HG03060 (cell line): ENCODE data around the gene BRD1.
"Not testable (repeated sequence)": the region's sequence is repeated elsewhere in the genome, so short reads cannot be mapped to it uniquely, and the experiment has no call there.

Experiments used
- ATAC-seq: cut with Tn5 transposase; IDR thresholded peaks from one replicate; pipeline ENCODE4 v1.9.1; 2021; ENCODE audit warnings: low read depth, moderate number of reproducible peaks; ENCODE audit not compliant: unreplicated experiment

The BRD1 gene

GRCh38 chr22:49785841-49786471 is 41.7 kb downstream of the BRD1 start:
- ATAC-seq, result no peak

GRCh38 chr22:49785046-49785521 is 42.6 kb downstream of the BRD1 start:
- no peak for ATAC-seq

- ATAC-seq, result no peak
Observed at GRCh38 chr22:49784630-49784971, 43.1 kb downstream of the BRD1 start.

- no peak for ATAC-seq
Observed at GRCh38 chr22:49783926-49784629, 43.6 kb downstream of the BRD1 start.

GRCh38 chr22:49783036-49783746 is 44.5 kb downstream of the BRD1 start:
- no peak for ATAC-seq

- ATAC-seq, result not testable (repeated sequence)
Observed at GRCh38 chr22:49781886-49782285, 45.8 kb downstream of the BRD1 start.

- no peak for ATAC-seq
Observed at GRCh38 chr22:49781289-49781782, 46.3 kb downstream of the BRD1 start.

GRCh38 chr22:49780698-49781288 is 46.9 kb downstream of the BRD1 start:
- ATAC-seq, result no peak

GRCh38 chr22:49779853-49780697 is 47.6 kb downstream of the BRD1 start:
- ATAC-seq, result no peak

- no peak for ATAC-seq
Observed at GRCh38 chr22:49779211-49779610, 48.5 kb downstream of the BRD1 start.

- no peak for ATAC-seq
Observed at GRCh38 chr22:49777569-49778249, 50.0 kb downstream of the BRD1 start.

GRCh38 chr22:49776891-49777290 is 50.8 kb downstream of the BRD1 start:
- ATAC-seq, result no peak

- no peak for ATAC-seq
Observed at GRCh38 chr22:49775867-49776511, 51.7 kb downstream of the BRD1 start.

GRCh38 chr22:49775191-49775866 is 52.3 kb downstream of the BRD1 start:
- ATAC-seq, result no peak

GRCh38 chr22:49774499-49775151 is 53.0 kb downstream of the BRD1 start:
- ATAC-seq, result no peak

GRCh38 chr22:49774046-49774445 is 53.6 kb downstream of the BRD1 start:
- no peak for ATAC-seq

GRCh38 chr22:49773531-49773930 is 54.1 kb downstream of the BRD1 start:
- no peak for ATAC-seq

GRCh38 chr22:49772692-49773091 is 55.0 kb downstream of the BRD1 start:
- ATAC-seq, result no peak
